DMS53 treated with DMSO at 0.1 percent for 48 hours (cell line): ENCODE measurements around the gene XRCC6.
A peak's percentile ranks its signal among the peaks of the same experiment; 100 is the strongest.
"Not testable (repeated sequence)": the region's sequence is repeated elsewhere in the genome, so short reads cannot be mapped to it uniquely, and the experiment has no call there.

Experiments
- DNase-seq: peaks from one replicate; lab custom pipeline; 2025; ENCODE audit not compliant: unreplicated experiment; lab: John Stamatoyannopoulos, UW

XRCC6 gene

DNA sequence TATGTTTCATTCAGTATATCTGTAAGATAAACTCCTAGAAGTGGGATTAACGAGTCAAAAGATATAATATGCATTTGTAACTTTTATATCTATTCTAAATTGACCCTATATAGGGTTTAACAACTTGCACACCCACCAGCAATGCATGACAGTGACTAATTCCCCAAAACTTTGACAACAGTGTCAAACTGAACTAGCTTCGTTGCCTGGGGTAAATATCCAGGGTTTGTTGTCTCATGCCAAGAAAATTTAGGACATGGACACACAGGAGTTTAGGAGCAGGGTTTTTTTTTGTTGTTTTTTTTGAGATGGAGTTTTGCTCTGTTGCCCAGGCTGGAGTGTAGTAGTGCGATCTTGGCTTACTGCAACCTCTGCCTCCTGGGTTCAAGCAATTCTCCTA, 62.5 kb downstream of the XRCC6 start:
- no peak for DNase-seq

DNA sequence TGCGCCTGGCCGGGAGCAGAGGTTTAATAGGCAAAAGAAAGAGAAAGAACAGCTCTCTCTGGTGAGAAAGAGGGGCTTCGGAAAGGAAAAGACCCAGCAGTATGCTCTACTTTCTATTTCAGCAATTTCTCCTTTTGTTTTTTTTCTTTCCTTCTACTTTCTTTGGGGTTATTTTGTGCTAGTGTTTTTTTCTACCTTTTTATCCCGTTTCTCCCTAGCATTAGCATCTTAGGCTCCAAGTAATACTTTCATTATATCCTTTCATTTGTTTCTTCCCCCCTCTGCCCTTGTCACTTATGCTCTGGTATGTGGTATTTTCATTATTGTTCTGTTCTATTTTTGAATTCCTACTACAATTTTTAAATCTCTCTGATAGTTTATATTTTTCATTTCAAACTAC, 63.1 kb downstream of the XRCC6 start:
- no peak for DNase-seq

DNA sequence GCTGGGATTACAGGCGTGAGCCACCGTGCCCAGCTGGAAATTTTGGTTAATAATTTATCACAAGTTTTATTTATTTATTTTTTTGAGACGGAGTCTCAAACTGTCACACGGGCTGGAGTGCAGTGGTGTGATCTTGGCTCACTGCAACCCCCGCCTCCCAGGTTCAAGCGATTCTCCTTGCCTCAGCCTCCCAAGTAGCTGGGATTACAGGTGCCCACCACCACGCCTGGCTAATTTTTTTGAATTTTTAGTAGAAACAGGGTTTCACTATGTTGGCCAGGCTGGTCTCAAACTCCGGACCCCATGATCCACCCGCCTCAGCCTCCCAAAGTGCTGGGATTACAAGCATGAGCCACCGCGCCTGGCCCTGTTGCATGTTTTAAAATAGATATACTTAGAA, 65.8 kb downstream of the XRCC6 start:
- DNase-seq, result not testable (repeated sequence)

DNA sequence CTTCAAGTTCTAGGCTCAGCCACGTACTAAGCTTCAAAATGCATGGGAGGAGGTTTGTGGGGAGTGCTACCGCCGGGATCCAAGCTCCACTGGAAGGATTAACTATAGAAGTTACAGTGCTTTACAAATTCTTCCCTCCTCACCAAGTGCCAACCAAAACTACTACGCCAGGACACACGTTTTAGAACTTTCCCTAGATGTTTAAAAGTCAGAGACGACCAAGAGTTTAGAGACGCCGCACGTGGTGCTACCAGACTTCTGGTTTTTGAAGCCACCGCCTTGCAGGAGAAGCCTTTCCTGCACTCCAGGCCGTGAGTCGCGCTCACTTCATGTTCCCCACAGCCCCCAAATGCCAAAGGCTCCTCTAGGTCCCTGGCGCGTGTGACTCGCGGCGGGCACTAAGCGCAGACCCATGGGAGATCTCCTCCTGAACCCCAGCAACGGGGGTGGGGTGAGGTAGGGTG, 66.8 kb downstream of the XRCC6 start:
- no peak for DNase-seq

DNA sequence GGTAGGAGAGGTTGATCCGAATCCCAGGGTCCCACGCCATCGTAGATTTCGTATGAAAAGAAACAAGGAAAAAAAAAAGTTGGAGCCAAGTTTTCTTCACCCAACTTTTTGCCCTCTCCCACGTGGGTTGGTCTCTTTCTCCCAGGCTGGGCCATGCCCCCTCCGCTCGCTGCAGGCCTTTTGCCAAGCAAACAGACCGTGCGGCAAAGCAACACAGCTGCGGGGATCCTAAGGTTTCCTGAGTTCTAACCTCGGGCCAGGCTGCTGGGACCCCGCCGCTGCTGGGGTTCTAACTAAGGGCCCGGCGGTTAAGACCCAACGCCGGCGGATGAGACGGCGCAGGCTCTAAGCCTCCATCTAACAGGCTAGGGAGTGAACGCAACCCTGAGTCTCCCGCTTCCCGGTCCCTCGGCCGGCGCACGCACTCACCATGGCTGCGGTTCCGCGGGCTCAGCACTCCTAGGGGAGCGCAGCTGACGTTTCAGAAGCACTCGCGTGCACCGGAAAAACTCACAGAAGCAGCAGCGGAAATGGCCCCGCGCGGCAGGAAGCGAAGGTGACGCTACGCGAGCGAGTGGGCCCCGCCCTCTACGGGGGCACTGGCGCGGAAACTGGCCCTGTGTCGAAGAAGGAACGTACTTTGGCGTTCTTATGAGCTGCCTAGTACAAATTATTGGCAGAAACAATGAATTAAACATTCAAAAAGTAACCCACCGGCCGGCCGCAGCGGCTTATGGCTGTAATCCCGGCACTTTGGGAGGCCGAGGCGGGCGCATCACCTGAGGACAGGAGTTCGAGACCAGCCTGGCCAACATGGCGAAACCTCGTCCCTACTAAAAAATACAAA, 67.5 kb downstream of the XRCC6 start, which contains the start of gene SNU13:
TSS of gene SNU13 (minus strand) at position 503 of the 847 bp plus-strand sequence. CDS start at position 432, 71 bp downstream.
- DNase-seq, result peak; percentile 81

DNA sequence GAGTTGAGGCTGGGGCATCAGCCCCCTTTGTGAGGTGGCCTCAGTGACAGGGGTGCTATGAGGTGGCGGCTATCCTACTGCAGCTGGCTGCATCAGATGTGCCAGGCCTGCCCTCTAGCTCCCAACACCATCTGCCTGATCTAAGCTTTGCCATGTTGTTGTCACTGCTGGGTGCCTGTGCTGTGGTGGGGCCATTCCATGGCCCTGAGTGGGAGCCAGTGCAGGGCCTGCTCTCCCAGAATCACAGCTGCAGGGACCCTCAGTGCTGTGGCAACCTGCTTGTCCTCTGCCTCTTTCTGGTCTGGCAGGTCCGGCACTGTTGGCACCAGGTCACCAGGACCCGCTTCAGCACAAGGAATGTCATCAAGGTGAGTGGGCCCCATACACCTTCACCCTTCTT, 69.4 kb downstream of the XRCC6 start:
- DNase-seq, result no peak

DNA sequence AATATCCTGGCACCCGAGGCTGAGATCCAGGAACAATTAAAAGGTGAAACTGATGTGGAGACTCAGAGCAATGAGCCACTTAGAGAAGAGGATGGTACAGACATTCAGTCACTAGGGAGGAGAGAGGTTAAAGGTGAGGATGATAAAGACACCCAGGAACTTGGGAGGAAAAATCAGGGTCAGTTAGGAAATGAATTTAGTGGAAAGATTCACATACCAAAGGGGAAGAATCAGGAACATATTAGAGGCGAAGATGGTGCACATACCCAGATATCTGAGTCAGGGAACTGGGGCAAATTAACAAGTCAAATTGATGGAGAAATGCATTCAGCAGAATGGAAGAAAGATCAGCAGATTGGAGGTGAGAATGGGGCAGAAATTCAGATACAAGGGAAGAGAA, 74.1 kb downstream of the XRCC6 start:
- no peak for DNase-seq

DNA sequence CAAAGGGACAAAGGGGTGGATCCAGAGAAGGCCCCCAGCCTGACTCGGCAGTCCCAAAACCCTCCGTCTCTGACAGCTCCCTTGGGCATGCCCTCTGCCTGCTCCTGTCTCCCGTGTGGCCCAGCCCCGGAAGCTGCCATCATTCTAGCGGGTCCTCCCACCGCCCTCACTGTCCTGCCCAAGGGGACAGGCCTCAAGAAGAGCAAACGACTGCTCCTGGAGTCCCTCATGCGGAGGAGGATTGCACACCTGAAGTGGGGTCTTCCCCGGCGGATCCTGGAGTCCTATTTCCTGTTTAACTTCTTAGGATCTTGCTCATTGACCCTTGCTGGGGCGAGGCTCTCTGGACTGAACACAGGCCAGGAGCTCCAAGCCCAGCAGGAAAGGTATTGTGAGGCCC, 75.6 kb downstream of the XRCC6 start:
- DNase-seq, result no peak

DNA sequence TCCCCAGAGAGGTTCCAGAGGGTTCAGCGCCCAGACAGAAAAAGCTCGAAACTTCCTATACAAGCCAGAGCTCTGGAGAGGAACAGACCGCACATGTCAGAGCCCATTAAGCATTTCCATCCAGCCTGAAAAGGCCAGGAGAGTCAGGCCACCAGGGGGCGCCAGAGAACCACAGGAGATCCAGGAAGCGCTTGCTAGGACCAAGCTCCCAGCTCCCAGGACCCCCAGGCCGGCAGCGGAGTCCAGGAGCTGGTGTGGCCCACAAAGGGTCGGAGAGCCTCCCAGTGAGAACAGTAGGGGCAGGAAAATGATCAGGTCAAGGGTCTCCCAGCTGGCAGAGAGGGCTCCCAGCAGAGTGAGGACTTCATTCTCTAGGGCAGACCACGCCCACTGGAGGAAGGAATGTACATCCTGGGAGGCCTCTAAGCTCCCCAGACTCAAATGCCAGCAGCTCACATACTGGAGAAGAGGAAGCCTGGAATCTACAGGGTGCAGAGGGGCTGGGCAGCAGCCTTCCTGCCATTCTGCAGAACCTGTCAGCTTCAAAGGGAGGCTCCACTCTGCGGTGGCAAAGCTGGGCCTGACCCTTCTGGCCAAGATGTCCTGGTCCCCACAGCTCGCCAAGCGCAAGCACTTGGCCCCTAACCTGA, 76.2 kb downstream of the XRCC6 start:
- DNase-seq, result peak; percentile 56

DNA sequence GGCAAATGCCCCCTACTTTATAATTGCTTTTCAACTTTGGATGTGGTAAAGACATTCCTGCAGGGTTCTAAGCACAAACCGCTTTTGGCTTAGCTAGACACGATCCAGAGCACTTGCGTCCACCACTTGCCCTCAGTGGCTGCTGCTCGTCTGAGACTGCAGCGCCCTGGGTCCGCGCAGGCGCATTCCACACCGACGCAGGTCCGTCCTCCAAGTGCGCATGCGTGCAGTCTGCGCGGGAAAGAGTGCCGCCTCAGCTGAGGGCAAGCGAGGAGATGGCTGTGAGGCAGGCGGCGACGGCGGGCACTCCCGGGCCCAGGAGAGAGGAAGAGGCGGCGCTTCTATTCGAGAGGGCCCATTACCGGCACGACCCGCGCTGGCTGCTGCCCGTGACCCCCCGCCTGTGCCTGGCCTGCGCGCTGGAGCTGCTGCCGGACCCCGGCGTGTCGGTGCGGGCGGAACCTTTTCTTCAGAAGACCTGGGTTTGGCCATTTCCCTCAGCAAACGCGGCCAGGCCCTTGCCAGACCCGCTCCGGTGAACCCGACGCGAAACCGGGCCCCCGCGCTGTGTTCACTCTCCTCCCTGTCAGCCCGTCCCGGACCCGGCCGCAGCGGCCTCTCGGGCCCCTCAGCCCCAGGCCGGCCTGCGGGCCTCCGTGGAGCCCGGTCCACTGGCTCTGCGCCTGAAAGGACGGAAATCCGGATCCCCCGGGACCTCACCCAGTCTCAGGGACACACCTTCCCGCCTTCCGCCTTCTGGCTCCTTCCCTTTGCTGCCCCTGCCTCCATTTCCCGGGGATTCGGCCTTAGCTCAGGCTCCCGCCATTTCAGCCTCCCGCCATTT, 78.4 kb downstream of the XRCC6 start, which contains the start of gene MEI1:
TSS of gene MEI1 (plus strand) at position 240 of the 844 bp plus-strand sequence. CDS start at position 276, 36 bp downstream.
- peak; percentile 26 for DNase-seq

DNA sequence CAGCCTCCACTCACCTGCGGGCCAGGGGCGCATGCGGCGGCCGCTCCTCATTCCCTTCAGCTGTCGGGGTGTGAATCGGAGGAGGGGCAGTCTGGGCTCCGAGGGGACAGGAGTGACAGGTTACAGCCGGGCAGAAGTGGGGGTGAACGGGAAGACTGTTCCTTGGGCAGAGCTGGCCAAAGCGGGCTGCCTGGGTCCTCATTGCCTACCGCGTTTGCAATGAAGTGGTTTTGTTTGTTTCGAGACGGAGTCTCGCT, 78.9 kb downstream of the XRCC6 start:
- no peak for DNase-seq

DNA sequence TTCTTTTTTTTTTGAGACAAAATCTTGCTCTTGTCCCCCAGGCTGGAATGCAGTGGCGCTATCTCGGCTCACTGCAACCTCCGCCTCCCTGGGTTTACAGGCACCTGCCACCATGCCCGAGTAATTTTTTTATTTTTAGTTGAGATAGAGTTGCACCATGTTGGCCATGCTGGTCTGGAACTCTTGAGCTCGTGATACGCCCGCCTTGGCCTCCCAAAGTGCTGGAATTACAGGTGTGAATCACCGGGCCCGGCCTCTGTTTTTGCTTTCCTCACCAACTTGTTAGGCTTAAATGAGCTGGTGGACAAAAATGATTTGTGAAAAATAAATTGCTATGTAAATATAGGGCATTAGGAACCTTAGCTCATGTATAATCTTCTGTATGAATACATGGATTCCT, 81.7 kb downstream of the XRCC6 start:
- DNase-seq, result no peak

DNA sequence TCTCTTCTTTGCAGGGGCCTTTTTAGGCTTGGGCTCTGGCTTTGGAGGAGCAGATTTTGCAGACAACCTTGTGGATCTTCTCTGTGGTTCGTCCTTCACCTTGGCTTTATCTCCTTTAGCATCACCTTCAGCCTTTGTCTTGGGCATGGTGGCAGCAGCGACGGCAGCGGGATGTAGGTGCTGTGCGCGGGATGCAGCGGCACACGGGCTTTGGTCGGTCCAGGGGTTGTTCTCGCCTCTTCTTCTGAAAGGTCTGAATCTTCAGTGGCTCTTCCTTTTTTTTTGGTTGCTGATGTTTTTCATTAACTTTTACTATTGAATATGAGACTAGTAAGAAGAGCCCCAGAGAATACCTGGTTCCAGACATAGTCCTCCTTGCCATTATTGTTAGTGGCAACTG, 88.2 kb downstream of the XRCC6 start:
- DNase-seq, result no peak

DNA sequence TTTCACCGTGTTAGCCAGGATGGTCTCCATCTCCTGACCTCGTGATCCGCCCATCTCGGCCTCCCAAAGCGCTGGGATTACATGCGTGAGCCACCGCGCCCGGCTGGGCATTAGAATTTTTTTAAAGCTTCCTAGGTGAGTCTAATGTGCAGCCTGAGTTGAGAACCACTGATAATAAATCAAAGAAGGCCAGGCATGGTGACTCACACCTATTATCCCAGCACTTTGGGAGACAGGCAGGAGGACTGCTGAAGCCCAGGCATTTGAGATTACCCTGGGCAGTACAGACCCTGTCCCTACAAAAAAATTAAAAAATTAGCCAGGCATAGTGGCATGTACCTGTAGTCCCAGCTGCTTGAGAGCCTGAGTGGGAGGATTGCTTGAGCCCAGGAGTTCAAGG, 91.9 kb downstream of the XRCC6 start:
- no peak for DNase-seq
